Osteoblast (primary cell): ENCODE results near the gene ZBED1. TPM values are rescaled to one million over a fixed set of nuclear protein-coding genes. Genes with fewer than 3 reads are reported as not detected.
"Not testable (repeated sequence)": the region's sequence is repeated elsewhere in the genome, so short reads cannot be mapped to it uniquely, and the experiment has no call there.

ENCODE experiments used
- DNase-seq: peaks from one replicate; pipeline ENCODE4 v3.0.0; 2011; ENCODE audit warnings: low spot score, mixed read lengths; ENCODE audit not compliant: insufficient read length; ENCODE audit errors: missing footprints
- H2AFZ ChIP-seq: 2 replicates; pipeline ENCODE4 v1.6.0; 2011; ENCODE audit warnings: mild to moderate bottlenecking, low read length
- H3K27ac ChIP-seq: 2 replicates; pipeline ENCODE4 v1.5.1; 2011; ENCODE audit warnings: mild to moderate bottlenecking, low read depth, low read length, moderate library complexity
- H3K27me3 ChIP-seq: 2 replicates; pipeline ENCODE4 v1.6.0; 2012; ENCODE audit warnings: mild to moderate bottlenecking, control low read depth, inconsistent platforms, low read length, moderate library complexity; ENCODE audit not compliant: insufficient read depth
- H3K36me3 ChIP-seq: 2 replicates; pipeline ENCODE4 v1.5.1; 2011; ENCODE audit warnings: mild to moderate bottlenecking, low read length, control low read depth, moderate library complexity; ENCODE audit not compliant: insufficient read depth
- H3K4me1 ChIP-seq: 2 replicates; pipeline ENCODE4 v1.5.1; 2011; ENCODE audit warnings: mild to moderate bottlenecking, low read length, control low read depth, moderate library complexity; ENCODE audit not compliant: insufficient read depth
- H3K4me2 ChIP-seq: 2 replicates; pipeline ENCODE4 v1.6.0; 2011; ENCODE audit warnings: mild to moderate bottlenecking, low read length; ENCODE audit not compliant: insufficient read depth
- H3K4me3 ChIP-seq: fragments of 200-600 bp; sonication (generic); 3 replicates; pipeline ENCODE4 v1.5.1; 2012; ENCODE audit warnings: mild to moderate bottlenecking, low read length, inconsistent platforms; ENCODE audit not compliant: insufficient read depth
- H3K79me2 ChIP-seq: 2 replicates; pipeline ENCODE4 v1.6.0; 2012; ENCODE audit warnings: mild to moderate bottlenecking, low read length, control low read depth, inconsistent platforms; ENCODE audit not compliant: insufficient read depth
- H3K9me3 ChIP-seq: 2 replicates; pipeline ENCODE4 v1.5.1; 2011; ENCODE audit warnings: low read depth, low read length, control low read depth
- H4K20me1 ChIP-seq: 2 replicates; pipeline ENCODE4 v1.6.0; 2012; ENCODE audit warnings: mild to moderate bottlenecking, low read length, control low read depth; ENCODE audit not compliant: insufficient read depth
- CTCF ChIP-seq: IDR thresholded peaks from 2 replicates; pipeline ENCODE4 v1.5.1; 2011; ENCODE audit warnings: mild to moderate bottlenecking, low read depth, low read length, moderate library complexity; ENCODE audit errors: extremely low read depth
- total RNA-seq: library from RNA; depleted of rRNA; stranded (reverse); fragments of >200 nt; gene quantifications from 2 replicates; pipeline ENCODE4 v1.2.3, GENCODE V29; 2012

The ZBED1 gene
- total RNA-seq, 1 donor, result 57.2 TPM

- Histone ChIP-seq H4K20me1 (peaks cover 30% of the 10 kb centered on the region), H3K4me2 (no peak overlapping the region), H3K79me2 (peaks cover 55% of the 10 kb centered on the region), H3K36me3 (no peaks in the 10 kb centered on the region), H3K9me3 (no peaks in the 10 kb centered on the region), H3K4me1 (peaks cover 4% of the 10 kb centered on the region), H3K4me3 (no peak overlapping the region), H3K27me3 (no peaks in the 10 kb centered on the region), H2AFZ (no peak overlapping the region), H3K27ac (no peak overlapping the region)
- TF ChIP-seq CTCF, result no peak
- no peak for DNase-seq
Measured at GRCh38 chrX:2464677-2465166, 36.1 kb downstream of the ZBED1 start.

GRCh38 chrX:2463973-2464676 lies 36.7 kb downstream of the ZBED1 start:
- no peak for DNase-seq
- peaks cover 4% of the 10 kb centered on the region for H3K4me1 ChIP-seq
- peak overlapping the region; percentile 20 for H3K27ac ChIP-seq
- TF ChIP-seq CTCF, result no peak
- peaks cover 49% of the 10 kb centered on the region for H3K79me2 ChIP-seq
- peak overlapping the region; percentile 33 for H2AFZ ChIP-seq
- H3K4me2 ChIP-seq, result peak overlapping the region; percentile 50
- no peaks in the 10 kb centered on the region for H3K36me3 ChIP-seq
- H4K20me1 ChIP-seq, result peaks cover 26% of the 10 kb centered on the region
- H3K27me3 ChIP-seq, result no peaks in the 10 kb centered on the region
- no peaks in the 10 kb centered on the region for H3K9me3 ChIP-seq
- no peak overlapping the region for H3K4me3 ChIP-seq

- H3K27me3 ChIP-seq, H3K4me3 ChIP-seq, H3K4me1 ChIP-seq, H3K9me3 ChIP-seq, H3K36me3 ChIP-seq: not testable (repeated sequence)
- peak; percentile 81 for DNase-seq
- Histone ChIP-seq H2AFZ (peak overlapping the region; percentile 33), H3K27ac (peak overlapping the region; percentile 20), H3K79me2 (peaks cover 43% of the 10 kb centered on the region), H4K20me1 (peaks cover 27% of the 10 kb centered on the region), H3K4me2 (peak overlapping the region; percentile 50)
Measured at GRCh38 chrX:2463481-2463880, 37.3 kb downstream of the ZBED1 start.

GRCh38 chrX:2462780-2463179 lies 38.0 kb downstream of the ZBED1 start:
- Histone ChIP-seq H3K27me3 (no peaks in the 10 kb centered on the region), H4K20me1 (peaks cover 28% of the 10 kb centered on the region), H3K4me2 (no peak overlapping the region), H2AFZ (no peak overlapping the region), H3K79me2 (peaks cover 45% of the 10 kb centered on the region), H3K9me3 (no peaks in the 10 kb centered on the region), H3K27ac (no peak overlapping the region), H3K4me3 (no peak overlapping the region), H3K36me3 (no peaks in the 10 kb centered on the region), H3K4me1 (peaks cover 4% of the 10 kb centered on the region)
- DNase-seq, result no peak
- TF ChIP-seq CTCF, result no peak
